ENCODE results near the gene SLA2.
"Not testable (repeated sequence)": the region's sequence is repeated elsewhere in the genome, so short reads cannot be mapped to it uniquely, and the experiment has no call there.

SLA2 gene

GRCh38 chr20:36582322-36582721 lies 63.7 kb downstream of the SLA2 start:
- DNase-seq (ENCODE audit: low read depth, low spot score): no peak
- no peak overlapping the region for H3K27ac ChIP-seq

- DNase-seq (ENCODE audit: low read depth, low spot score): no peak
- no peak overlapping the region for H3K27ac ChIP-seq
These were observed 65.9 kb downstream of the SLA2 start for GRCh38 chr20:36579996-36580545.

- no peak for DNase-seq (ENCODE audit: low read depth, low spot score)
- H3K27ac ChIP-seq: no peak overlapping the region
These were observed 67.5 kb downstream of the SLA2 start for GRCh38 chr20:36578356-36579041.

GRCh38 chr20:36576081-36576445 lies 69.9 kb downstream of the SLA2 start:
- no peak overlapping the region for H3K27ac ChIP-seq

GRCh38 chr20:36574366-36575135 lies 71.4 kb downstream of the SLA2 start:
- no peak overlapping the region for H3K27ac ChIP-seq
- no peak for DNase-seq (ENCODE audit: low read depth, low spot score)

More at GRCh38 chr20:36576081-36576445, 69.9 kb downstream of the SLA2 start:
- DNase-seq (ENCODE audit: low read depth, low spot score): no peak

GRCh38 chr20:36573798-36574365 lies 72.1 kb downstream of the SLA2 start:
- DNase-seq (ENCODE audit: low read depth, low spot score): no peak
- no peak overlapping the region for H3K27ac ChIP-seq

- H3K27ac ChIP-seq: peak within 1 kb of the TSS; percentile 25
- DNase-seq (ENCODE audit: low read depth, low spot score): no peak
These were observed 72.7 kb downstream of the SLA2 start, which contains the start of gene TGIF2 for GRCh38 chr20:36573103-36573797. TGIF2 (plus strand) TSS chr20:36573597; CDS start chr20:36578775, 5,178 bp downstream.

GRCh38 chr20:36572701-36573102 lies 73.3 kb downstream of the SLA2 start:
- peak overlapping the region; percentile 25 for H3K27ac ChIP-seq
- no peak for DNase-seq (ENCODE audit: low read depth, low spot score)

GRCh38 chr20:36571564-36572504 lies 74.2 kb downstream of the SLA2 start:
- H3K27ac ChIP-seq: no peak overlapping the region
- no peak for DNase-seq (ENCODE audit: low read depth, low spot score)

- DNase-seq (ENCODE audit: low read depth, low spot score): no peak
- no peak overlapping the region for H3K27ac ChIP-seq
These were observed 76.1 kb downstream of the SLA2 start for GRCh38 chr20:36569847-36570429.

GRCh38 chr20:36565520-36565919 lies 80.5 kb downstream of the SLA2 start:
- DNase-seq (ENCODE audit: low read depth, low spot score): no peak
- no peak overlapping the region for H3K27ac ChIP-seq

- not testable (repeated sequence) for H3K27ac ChIP-seq; DNase-seq (ENCODE audit: low read depth, low spot score)
These were observed 81.3 kb downstream of the SLA2 start for GRCh38 chr20:36564726-36565121.

GRCh38 chr20:36564078-36564725 lies 81.8 kb downstream of the SLA2 start:
- not testable (repeated sequence) for H3K27ac ChIP-seq; DNase-seq (ENCODE audit: low read depth, low spot score)

- DNase-seq (ENCODE audit: low read depth, low spot score): no peak
- no peak overlapping the region for H3K27ac ChIP-seq
These were observed 82.6 kb downstream of the SLA2 start for GRCh38 chr20:36563374-36563773.

- H3K27ac ChIP-seq: no peak overlapping the region
- DNase-seq (ENCODE audit: low read depth, low spot score): no peak
These were observed 83.3 kb downstream of the SLA2 start for GRCh38 chr20:36562724-36563123.

Data from epithelial cell of prostate (primary cell).